ENCODE results near the gene IVD.

Gene IVD

DNA sequence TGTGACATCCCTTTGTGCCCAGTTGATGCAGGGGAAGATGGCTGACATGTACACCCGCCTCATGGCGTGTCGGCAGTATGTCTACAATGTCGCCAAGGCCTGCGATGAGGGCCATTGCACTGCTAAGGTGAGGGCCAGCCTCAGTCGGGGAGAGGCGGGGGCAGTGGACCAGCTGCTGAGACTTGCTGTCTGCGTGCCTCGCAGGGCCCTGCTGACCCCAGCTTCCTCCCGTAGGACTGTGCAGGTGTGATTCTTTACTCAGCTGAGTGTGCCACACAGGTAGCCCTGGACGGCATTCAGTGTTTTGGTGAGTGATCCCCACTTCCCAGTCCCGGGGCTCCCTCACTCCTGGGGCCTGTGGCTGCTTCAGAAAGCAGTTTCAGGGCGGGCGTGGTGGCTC is 10.5 kb downstream of the IVD start:
- Mint-ChIP-seq H3K27me3 (ENCODE audit: low read depth) (no peaks in the 10 kb centered on the region), H3K9me3 (no peaks in the 10 kb centered on the region), H3K4me1 (ENCODE audit: low read depth) (no peaks in the 10 kb centered on the region), H3K36me3 (ENCODE audit: low read depth) (peaks cover 13% of the 10 kb centered on the region), H3K27ac (no peak overlapping the region), H3K4me3 (no peak overlapping the region)

DNA sequence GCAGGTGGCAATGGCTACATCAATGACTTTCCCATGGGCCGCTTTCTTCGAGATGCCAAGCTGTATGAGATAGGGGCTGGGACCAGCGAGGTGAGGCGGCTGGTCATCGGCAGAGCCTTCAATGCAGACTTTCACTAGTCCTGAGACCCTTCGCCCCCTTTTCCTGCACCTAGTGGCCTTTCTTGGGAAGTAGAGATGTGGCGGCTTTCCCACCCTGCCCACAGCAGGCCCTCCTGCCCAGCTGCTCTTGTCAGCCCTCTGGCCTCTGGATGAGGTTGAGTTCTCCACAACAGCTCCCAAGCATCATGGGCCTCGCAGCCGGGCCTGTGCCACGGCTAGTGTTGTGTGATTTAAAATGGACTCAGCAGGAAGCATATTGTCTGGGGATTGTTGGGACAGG is 12.5 kb downstream of the IVD start:
- Mint-ChIP-seq H3K27ac (no peak overlapping the region), H3K27me3 (ENCODE audit: low read depth) (no peaks in the 10 kb centered on the region), H3K9me3 (no peaks in the 10 kb centered on the region), H3K36me3 (ENCODE audit: low read depth) (peaks cover 2% of the 10 kb centered on the region), H3K4me1 (ENCODE audit: low read depth) (peaks cover 3% of the 10 kb centered on the region), H3K4me3 (no peak overlapping the region)

DNA sequence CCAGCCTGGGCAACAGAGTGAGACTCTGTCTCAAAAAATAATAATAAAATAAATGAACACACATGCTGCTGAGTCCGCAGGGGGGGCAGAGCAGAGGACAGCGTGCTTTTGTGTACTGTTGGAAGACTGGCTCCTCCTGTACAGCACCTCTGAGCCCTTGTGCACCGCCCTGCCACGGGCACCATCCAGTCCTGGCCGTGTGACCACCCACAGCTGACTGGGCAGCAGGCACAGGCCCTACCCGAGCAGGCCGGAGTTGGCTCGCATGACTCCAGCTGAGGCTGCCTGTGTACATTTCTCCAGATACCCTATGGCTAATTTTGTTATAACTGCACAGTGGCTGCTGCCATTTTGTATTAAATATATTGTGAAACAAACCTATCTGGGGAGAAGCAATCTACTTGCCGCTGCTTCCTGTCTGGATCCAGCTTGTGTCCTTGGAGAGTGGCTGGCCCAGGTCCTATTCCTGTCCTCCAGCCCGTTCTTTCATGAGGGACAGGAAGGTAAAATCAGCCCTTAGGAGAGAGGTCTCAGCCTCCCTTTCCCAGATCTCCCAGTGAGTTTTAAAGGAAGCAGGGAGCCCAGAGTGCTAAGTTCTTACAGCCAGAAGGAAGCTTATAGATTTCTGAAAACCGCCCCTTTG is 14.6 kb downstream of the IVD start:
- Mint-ChIP-seq H3K27me3 (ENCODE audit: low read depth) (no peaks in the 10 kb centered on the region), H3K27ac (no peak overlapping the region), H3K4me1 (ENCODE audit: low read depth) (peaks cover 3% of the 10 kb centered on the region), H3K9me3 (no peaks in the 10 kb centered on the region), H3K4me3 (no peak overlapping the region), H3K36me3 (ENCODE audit: low read depth) (no peaks in the 10 kb centered on the region)

DNA sequence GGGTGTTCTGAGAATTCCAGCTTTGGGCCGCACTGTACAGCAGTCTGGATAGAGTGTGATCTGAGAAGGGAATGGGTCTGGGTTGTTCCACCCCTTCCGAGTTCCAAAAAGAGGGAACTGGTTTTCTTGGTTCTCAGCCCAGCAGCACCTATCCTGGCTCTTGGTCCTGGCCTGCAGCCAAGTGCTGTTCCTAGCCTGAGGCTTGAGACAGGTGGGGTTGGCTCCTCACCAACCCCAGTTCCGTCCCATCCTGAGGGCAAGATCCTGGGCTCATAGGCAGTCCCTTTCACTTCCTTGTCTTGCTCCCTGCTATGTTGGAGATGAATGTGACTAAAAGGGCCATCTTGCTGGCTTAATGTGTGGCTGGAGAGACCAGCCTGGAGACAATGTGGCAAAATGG is 15.2 kb downstream of the IVD start:
- no peak overlapping the region for H3K4me3 Mint-ChIP-seq
- H3K27ac Mint-ChIP-seq: no peak overlapping the region
- no peaks in the 10 kb centered on the region for H3K27me3 Mint-ChIP-seq (ENCODE audit: low read depth)
- no peaks in the 10 kb centered on the region for H3K36me3 Mint-ChIP-seq (ENCODE audit: low read depth)
- peaks cover 3% of the 10 kb centered on the region for H3K4me1 Mint-ChIP-seq (ENCODE audit: low read depth)
- no peaks in the 10 kb centered on the region for H3K9me3 Mint-ChIP-seq

DNA sequence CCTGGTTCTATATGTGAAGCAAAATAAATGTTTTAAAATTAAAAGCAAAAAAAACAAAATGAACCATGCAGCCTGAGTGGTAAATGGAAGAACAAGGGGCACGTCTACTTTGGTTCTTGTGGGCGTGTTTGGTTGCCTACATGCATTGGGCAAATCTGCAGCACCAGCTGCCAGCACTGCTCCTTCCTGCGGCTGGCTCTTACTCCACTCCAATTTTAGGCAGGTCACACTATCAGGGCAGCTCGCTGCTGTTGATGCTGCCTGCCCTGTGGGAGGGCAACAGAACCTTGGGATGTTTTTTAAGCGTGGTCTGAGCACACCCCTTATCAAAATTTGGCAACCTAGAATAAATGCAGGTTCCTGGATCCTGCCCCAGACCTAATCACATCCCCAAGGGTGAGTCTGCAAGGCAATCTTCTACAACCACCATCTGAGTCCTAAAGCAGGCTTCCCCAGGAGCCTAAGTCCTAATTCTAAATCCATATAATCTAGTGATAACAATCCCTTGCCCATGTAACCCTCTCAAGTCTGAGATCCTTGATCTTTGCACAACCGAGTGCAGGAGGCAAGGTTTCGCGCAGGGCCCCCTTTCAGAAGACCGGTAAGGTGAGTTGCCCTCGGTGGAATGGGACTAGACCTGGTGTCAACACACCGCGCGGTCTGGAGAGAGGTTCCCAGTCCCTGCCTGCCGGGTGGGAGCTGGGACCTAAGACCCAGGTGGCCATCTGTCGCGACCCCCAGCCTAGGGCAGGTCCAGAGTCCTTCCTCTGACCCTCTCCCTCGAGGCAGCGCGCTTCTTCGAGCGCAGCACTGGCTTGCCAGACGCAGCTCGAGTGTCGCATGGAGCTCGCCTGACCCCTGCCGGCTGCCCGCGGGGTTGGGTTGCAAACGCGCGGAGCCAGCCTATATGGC is 15.9 kb downstream of the IVD start:
- peaks cover 3% of the 10 kb centered on the region for H3K4me1 Mint-ChIP-seq (ENCODE audit: low read depth)
- no peak overlapping the region for H3K27ac Mint-ChIP-seq
- H3K27me3 Mint-ChIP-seq (ENCODE audit: low read depth): no peaks in the 10 kb centered on the region
- H3K4me3 Mint-ChIP-seq: no peak overlapping the region
- H3K36me3 Mint-ChIP-seq (ENCODE audit: low read depth): no peaks in the 10 kb centered on the region
- H3K9me3 Mint-ChIP-seq: no peaks in the 10 kb centered on the region

DNA sequence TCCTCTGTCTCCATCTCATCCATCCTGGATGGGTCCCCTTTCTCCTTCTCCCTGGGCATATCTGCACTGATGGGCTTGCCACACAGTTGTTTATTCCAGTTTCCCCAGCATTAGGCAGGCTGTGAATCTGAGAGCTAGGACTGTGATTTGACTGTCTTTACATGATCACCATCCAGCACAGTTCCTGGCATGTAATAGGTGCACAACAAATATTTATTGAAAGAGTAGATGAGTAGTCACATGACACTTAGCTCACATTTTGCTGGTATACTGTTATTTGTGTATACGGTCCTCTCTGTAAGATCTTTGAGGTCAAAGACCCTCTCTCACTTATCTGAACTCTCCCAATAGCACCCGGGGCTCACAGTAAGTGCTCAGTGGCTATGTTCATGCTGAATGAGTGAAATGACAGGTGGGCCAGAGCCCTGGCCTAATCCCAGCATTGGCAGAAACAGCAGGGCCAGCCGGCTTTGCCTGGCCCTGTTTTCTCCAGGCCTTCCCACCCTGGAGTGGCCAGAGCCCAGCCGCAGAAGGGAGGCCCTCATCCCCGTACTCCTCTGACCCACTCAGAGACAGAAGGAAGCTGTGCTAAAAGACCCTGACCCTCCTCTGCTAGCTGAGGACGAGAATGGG is 19.0 kb downstream of the IVD start:
- no peaks in the 10 kb centered on the region for H3K9me3 Mint-ChIP-seq
- no peaks in the 10 kb centered on the region for H3K36me3 Mint-ChIP-seq (ENCODE audit: low read depth)
- H3K4me3 Mint-ChIP-seq: no peak overlapping the region
- no peak overlapping the region for H3K27ac Mint-ChIP-seq
- H3K27me3 Mint-ChIP-seq (ENCODE audit: low read depth): peaks cover under 1% of the 10 kb centered on the region
- H3K4me1 Mint-ChIP-seq (ENCODE audit: low read depth): peaks cover 3% of the 10 kb centered on the region

DNA sequence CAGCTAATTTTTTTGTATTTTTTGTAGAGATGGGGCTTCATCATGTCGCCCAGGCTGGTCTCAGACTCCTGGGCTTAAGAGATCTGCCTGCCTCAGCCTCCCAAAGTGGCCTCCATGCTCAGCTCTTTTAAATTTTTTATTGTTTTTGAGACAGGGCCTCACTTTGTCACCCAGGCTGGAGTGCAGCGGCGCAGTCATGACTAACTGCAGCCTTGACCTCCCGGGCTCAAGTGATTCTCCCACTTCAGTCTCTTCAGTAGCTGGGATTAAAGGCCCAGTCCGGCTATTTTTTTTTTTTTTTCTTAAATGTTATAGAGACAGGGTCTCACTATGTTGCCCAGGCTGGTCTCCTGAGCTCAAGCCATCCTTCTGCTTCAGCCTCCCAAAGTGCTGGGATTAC is 20.1 kb downstream of the IVD start:
- H3K4me1 Mint-ChIP-seq (ENCODE audit: low read depth): peaks cover 3% of the 10 kb centered on the region

DNA sequence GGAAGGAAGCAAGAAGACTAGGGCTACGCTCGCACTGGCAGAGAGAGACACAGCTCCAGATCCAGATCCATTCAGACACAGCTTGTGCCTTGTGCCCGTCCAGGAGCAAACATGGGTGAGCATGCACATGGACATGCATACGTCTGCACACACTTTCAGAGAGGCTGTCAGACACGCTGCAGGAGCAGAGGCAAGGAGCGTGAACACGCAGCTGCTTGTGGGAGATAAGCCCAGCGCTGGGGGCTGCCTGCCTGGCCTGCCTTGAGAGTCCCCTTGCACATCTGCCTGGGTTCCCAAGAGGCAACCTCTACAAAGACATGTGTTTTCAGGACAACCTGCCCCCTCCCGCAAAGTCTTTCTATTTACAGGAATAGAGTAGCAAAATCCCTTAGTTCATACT is 21.6 kb downstream of the IVD start:
- Mint-ChIP-seq H3K36me3 (ENCODE audit: low read depth) (no peaks in the 10 kb centered on the region), H3K9me3 (no peaks in the 10 kb centered on the region), H3K27ac (no peak overlapping the region), H3K27me3 (ENCODE audit: low read depth) (peaks cover 13% of the 10 kb centered on the region), H3K4me1 (ENCODE audit: low read depth) (no peaks in the 10 kb centered on the region), H3K4me3 (no peak overlapping the region)

More for the DNA sequence above, 20.1 kb downstream of the IVD start:
- Mint-ChIP-seq H3K4me3 (no peak overlapping the region), H3K27me3 (ENCODE audit: low read depth) (peaks cover 10% of the 10 kb centered on the region), H3K9me3 (no peaks in the 10 kb centered on the region), H3K36me3 (ENCODE audit: low read depth) (no peaks in the 10 kb centered on the region), H3K27ac (no peak overlapping the region)

DNA sequence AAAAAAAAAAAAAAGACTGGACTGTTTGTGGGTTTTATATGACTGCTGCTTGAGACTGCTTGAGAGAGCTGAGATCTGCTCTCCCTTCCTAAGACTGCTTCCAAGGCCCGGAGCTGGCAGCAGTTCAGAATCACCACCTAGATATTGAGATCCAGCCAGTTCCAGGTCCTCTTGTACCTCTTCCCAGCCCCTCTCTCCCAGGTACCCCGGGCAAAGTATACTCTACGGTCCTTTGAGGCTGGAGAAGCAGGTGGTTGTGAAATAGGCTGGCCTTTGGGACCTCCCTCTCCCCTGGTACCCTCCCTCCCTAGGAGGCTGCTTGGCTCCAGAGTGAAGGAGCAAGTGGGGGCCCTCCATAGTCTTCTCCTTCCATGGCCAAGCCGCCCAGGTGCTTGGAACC is 22.6 kb downstream of the IVD start:
- Mint-ChIP-seq H3K27me3 (ENCODE audit: low read depth) (peaks cover 20% of the 10 kb centered on the region), H3K27ac (no peak overlapping the region), H3K9me3 (no peaks in the 10 kb centered on the region), H3K4me3 (no peak overlapping the region), H3K36me3 (ENCODE audit: low read depth) (no peaks in the 10 kb centered on the region), H3K4me1 (ENCODE audit: low read depth) (no peaks in the 10 kb centered on the region)

DNA sequence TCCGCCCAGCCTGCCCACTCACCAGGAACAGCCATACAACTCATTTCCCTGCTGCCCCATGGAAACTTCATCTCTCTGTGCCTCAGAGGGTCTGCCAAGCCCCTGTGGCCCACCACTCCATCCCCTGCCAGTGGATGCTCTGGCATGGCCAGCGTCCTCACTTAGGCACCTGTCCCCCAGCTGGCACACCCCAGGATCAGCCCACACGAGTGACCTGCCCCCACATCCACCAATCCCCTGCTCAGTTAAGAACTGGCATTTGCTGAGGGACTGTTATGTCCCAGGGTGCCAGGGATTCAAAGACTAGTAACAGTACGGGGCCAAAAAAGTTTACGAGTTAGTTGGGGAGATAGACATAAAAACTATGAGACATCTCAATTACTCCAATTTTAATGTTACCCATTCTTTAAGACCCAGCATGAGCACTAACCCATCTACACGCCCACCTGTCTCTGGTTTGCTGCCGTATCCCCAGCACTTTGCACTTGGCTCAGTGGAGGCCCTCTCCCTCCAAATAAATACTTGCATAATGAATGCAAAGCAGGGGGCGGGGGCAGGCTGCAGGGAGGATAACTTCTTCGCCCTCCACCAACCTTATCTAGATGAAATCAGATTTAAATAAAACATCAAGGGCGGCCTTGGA is 23.6 kb downstream of the IVD start:
- no peaks in the 10 kb centered on the region for H3K4me1 Mint-ChIP-seq (ENCODE audit: low read depth)
- H3K36me3 Mint-ChIP-seq (ENCODE audit: low read depth): no peaks in the 10 kb centered on the region
- no peak overlapping the region for H3K4me3 Mint-ChIP-seq
- no peaks in the 10 kb centered on the region for H3K9me3 Mint-ChIP-seq
- peaks cover 30% of the 10 kb centered on the region for H3K27me3 Mint-ChIP-seq (ENCODE audit: low read depth)
- H3K27ac Mint-ChIP-seq: no peak overlapping the region

DNA sequence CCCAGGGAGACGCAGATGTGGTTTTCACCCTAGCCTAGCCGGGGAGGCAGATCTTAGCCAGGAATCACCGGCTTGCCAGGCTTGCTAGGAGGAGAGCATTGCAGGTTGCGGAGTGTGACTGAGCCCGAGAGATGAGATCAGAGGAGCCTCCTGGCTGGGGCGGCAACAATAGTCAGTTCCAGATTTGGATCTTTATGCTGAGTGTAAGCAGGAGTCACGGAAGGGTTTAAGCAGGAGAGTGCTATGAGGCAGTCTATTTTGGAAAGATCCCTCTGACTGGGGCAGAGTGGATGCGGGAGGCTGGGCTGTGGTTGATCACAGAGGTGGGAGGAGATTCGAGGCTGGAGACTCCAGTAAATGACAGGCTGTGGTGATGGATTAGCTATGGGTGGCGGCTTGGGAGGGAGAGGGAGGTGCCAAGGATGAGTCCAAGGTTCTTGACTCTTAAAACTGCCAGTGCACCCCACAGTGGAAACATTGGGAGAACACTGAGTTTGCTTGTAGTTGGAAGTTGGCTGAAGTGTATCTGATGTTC is 24.7 kb downstream of the IVD start:
- H3K4me1 Mint-ChIP-seq (ENCODE audit: low read depth): no peaks in the 10 kb centered on the region
- H3K27ac Mint-ChIP-seq: no peak overlapping the region

DNA sequence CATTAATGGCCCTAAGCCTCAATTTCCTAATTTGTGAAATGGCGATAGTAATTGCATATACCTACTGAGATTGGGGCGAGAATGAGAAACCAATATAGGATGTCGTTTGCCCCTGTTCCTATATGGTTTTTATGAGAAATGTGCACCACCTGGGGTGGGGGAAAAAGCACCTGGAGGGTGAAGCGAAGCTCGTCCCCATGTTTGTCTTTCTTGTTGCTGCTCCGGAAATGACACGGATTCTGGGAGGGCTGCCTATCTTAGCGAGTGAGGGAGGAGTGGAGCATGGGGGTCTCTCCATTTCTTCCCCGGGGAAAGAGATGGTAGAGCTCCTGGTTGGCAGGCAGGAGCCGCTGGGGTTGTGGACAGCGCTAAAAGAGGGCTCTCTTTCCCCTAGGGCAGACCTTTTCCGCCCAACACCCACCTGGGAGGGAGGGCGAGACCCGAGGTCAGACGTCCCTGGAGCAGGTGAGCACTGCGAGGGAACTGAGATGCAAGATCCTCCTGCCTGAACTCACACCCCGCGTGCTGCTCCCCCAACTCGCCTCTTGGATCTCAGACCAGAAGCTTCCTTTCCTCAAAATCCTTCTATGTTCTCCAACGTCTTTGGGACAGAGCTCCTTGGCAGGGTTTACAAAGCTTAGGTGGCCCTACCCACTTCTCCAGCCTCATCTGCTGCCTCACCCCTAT is 29.6 kb downstream of the IVD start:
- peak overlapping the region; percentile 1 for H3K4me3 Mint-ChIP-seq
- peaks cover 11% of the 10 kb centered on the region for H3K4me1 Mint-ChIP-seq (ENCODE audit: low read depth)
- H3K27ac Mint-ChIP-seq: no peak overlapping the region

More for the DNA sequence above, 24.7 kb downstream of the IVD start:
- Mint-ChIP-seq H3K36me3 (ENCODE audit: low read depth) (no peaks in the 10 kb centered on the region), H3K4me3 (no peak overlapping the region), H3K27me3 (ENCODE audit: low read depth) (peaks cover 42% of the 10 kb centered on the region), H3K9me3 (no peaks in the 10 kb centered on the region)

DNA sequence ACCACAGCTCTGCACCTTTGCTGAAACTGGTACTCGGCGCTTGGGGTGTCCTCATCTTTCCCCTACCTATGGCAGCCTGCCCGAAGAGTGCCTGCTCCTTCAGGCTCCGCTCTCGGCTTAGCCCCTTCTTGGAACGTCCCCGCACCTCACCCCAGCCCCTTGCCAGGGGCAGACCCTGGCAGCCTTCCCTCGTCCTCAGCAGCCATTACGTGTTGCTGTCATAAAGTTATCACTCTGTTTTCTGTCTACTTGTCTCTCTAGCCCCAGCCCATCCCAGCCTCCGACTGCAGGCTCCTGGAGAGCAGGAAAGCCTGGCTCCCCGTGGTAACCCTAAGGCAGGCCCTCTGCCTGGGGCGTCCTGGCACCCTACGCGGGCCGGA is 30.1 kb downstream of the IVD start:
- peaks cover 1% of the 10 kb centered on the region for H3K36me3 Mint-ChIP-seq (ENCODE audit: low read depth)
- H3K27ac Mint-ChIP-seq: no peak overlapping the region
- peaks cover 81% of the 10 kb centered on the region for H3K27me3 Mint-ChIP-seq (ENCODE audit: low read depth)
- H3K4me1 Mint-ChIP-seq (ENCODE audit: low read depth): peaks cover 11% of the 10 kb centered on the region
- peak overlapping the region; percentile 1 for H3K4me3 Mint-ChIP-seq
- H3K9me3 Mint-ChIP-seq: no peaks in the 10 kb centered on the region

More for the DNA sequence above, 29.6 kb downstream of the IVD start:
- Mint-ChIP-seq H3K9me3 (no peaks in the 10 kb centered on the region), H3K27me3 (ENCODE audit: low read depth) (peaks cover 84% of the 10 kb centered on the region), H3K36me3 (ENCODE audit: low read depth) (peaks cover 1% of the 10 kb centered on the region)

Data from T-helper 1 cell treated with Interleukin-12 subunit alpha and Interleukin-12 subunit beta and Interleukin-4 antibody, amounts not matched to agents 30 μg/mL and 1 μg/mL, for 36 hours (primary cell).